Measurements from ENCODE around the gene FMN1.

DNA sequence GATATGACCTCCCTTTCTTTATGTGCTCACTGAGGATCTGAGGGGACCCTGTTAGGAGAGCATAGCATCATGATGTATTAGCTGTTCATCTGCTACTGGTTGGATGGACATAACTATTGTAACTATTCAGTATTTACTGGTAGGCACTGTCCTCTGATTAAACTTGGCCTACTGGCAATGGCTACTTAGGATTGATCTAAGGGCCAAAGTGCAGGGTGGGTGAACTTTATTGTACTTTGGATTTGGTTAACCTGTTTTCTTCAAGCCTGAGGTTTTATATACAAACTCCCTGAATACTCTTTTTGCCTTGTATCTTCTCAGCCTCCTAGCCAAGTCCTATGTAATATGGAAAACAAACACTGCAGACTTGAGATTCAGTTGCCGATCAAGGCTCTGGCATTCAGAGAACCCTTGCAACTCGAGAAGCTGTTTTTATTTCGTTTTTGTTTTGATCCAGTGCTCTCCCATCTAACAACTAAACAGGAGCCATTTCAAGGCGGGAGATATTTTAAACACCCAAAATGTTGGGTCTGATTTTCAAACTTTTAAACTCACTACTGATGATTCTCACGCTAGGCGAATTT is 461.8 kb downstream of the FMN1 start:
- TF ChIP-seq, protein P1, sequence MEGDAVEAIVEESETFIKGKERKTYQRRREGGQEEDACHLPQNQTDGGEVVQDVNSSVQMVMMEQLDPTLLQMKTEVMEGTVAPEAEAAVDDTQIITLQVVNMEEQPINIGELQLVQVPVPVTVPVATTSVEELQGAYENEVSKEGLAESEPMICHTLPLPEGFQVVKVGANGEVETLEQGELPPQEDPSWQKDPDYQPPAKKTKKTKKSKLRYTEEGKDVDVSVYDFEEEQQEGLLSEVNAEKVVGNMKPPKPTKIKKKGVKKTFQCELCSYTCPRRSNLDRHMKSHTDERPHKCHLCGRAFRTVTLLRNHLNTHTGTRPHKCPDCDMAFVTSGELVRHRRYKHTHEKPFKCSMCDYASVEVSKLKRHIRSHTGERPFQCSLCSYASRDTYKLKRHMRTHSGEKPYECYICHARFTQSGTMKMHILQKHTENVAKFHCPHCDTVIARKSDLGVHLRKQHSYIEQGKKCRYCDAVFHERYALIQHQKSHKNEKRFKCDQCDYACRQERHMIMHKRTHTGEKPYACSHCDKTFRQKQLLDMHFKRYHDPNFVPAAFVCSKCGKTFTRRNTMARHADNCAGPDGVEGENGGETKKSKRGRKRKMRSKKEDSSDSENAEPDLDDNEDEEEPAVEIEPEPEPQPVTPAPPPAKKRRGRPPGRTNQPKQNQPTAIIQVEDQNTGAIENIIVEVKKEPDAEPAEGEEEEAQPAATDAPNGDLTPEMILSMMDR (IDR thresholded peaks at IDR 0.05), result no peak
- TF ChIP-seq POLR2A (IDR thresholded peaks at IDR 0.05), result no peak

All from testis (tissue), 2 donors.